Activated naive CD8-positive, alpha-beta T cell treated with anti-CD3 and anti-CD28 coated beads for 36 hours (primary cell): ENCODE measurements around the gene CST8. TPM values are rescaled to one million over a fixed set of nuclear protein-coding genes. Genes with fewer than 3 reads are reported as not detected.

ENCODE experiments used
- total RNA-seq, 2 experiments: library from RNA; stranded (reverse); gene quantifications; one replicate each; pipeline ENCODE4 v1.2.3, GENCODE V29; 2021

The CST8 gene
- total RNA-seq, 2 experiments from 2014 or later, result not detected

Other genes with a start within 250 kb of the CST8 start
- gene NXT1, start 140.3 kb upstream of the CST8 start, total RNA-seq, result 10 to 100 TPM; 53.5 to 55.9 TPM
- gene GZF1, start 128.9 kb upstream of the CST8 start, total RNA-seq, result 10 to 100 TPM; 11.5 to 12.1 TPM
- 1 to 10 TPM; 6.7 to 7.2 TPM for gene NAPB, start 69.6 kb upstream of the CST8 start, total RNA-seq
- gene CSTL1, start 51.4 kb upstream of the CST8 start, total RNA-seq, result not detected
- not detected for gene CST11, start 38.2 kb upstream of the CST8 start, total RNA-seq
- gene CST9L, start 77.4 kb downstream of the CST8 start, total RNA-seq, result not detected
- gene CST9, start 114.8 kb downstream of the CST8 start, total RNA-seq, result not detected
- gene CST3, start 146.8 kb downstream of the CST8 start, total RNA-seq, result under 1 TPM; 0.54 to 0.62 TPM
- not detected for gene CST4, start 197.9 kb downstream of the CST8 start, total RNA-seq